HG02840 (cell line): ENCODE data around the gene MYO1E.

Experiments
- ATAC-seq: cut with Tn5 transposase; IDR thresholded peaks from one replicate; pipeline ENCODE4 v1.9.1; 2021; ENCODE audit warnings: mild to moderate bottlenecking, moderate library complexity, moderate number of reproducible peaks; ENCODE audit not compliant: unreplicated experiment, low FRiP score

Gene MYO1E

DNA sequence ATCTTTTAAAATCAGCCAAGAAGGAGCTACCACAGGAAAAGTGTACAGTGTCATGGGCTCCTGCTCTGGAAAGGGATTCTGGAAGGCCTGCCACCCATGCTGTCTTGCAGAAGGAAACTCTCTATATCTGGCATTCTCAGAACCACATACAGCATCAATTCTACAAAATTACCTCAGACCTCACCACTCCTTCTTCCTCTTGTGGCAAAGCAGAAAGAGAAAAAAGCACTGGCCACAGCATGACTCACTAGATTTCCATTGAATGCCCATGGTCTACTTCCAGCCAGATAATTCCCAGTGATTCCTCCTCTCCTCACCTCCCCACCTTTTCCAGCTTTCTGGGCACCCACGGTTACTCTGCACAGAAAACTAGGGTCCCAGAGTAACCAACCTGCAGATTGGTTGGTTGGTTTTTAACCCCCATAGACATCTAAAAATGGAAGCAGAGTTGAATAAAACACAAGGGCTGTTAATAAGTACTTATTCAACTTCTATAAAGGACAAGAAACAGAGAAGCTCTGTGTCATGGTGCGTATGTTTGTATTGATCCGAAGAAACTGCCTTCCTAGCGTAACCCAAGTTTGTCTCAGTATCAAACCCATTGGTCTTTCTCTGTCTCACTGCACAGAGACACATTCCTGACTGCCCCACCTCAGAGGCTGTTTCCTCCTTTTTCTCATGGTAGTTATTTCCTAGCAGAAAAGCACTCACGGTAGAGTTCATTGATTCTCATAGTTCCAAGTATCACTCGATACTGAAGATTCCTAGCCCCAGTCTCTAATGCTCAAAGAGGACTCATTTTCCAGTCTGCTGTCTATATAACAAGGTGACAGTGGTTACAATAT lies 98.3 kb downstream of the MYO1E start:
- ATAC-seq, result no peak

- no peak for ATAC-seq
Observed at GRCh38 chr15:59273234-59273633, 99.4 kb downstream of the MYO1E start.

DNA sequence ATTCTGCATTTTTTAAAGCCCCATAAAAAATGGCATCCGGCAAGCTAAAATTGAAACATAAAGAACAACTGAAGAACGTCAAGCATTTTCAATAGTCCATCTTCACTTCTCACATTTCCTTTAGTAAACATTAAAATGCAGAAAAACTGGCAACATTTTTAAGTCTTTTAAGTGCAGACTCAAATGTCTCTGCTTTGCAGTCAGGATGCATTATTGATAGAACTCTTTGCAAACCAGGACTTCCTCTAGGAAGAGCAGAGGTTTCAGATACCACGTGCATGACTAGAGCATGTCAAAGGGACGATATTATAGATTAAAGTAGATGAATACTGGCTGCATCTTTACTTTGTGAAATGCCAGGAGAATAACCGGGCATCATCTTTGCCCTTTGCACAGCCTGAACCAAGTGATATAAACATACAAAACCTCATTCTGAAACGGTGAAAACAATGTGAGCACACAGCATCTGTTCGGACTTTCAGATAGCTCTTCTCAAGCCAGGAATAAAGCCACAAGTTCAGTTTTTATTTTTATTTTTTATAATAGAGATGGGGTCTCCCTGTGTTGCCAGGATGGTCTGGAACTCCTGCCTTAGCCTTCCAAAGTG lies 101.0 kb downstream of the MYO1E start:
- ATAC-seq, result no peak

DNA sequence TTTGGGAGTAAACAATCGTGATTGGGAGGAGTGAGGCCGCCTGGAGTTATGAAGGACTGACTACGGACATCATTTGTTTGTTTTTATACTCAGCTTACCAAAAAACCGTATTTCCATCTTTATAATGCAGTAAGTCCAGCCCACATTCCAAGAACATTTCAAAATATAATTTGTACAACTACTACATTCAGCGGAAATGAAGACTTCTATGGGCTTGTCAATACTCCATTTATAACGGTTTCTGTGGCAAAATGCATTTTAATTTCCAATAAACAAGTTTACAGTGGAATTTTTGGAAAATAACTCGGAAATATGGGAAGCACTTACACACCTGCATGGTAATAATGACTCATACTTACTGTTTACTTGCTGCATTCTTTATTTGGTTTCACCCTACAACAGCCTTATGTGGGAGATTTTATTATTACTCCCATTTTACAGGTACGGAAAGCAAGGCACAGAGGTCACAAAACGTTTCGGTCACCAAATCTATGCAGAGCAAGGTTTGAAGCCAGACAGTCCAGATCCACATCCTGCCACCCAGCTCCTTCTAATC lies 103.7 kb downstream of the MYO1E start:
- no peak for ATAC-seq

GRCh38 chr15:59268168-59268851 lies 104.4 kb downstream of the MYO1E start:
- no peak for ATAC-seq

- ATAC-seq, result no peak
Observed at GRCh38 chr15:59266028-59266427, 106.6 kb downstream of the MYO1E start.

GRCh38 chr15:59262316-59262715 lies 110.4 kb downstream of the MYO1E start:
- no peak for ATAC-seq

GRCh38 chr15:59260090-59260489 lies 112.6 kb downstream of the MYO1E start:
- no peak for ATAC-seq

DNA sequence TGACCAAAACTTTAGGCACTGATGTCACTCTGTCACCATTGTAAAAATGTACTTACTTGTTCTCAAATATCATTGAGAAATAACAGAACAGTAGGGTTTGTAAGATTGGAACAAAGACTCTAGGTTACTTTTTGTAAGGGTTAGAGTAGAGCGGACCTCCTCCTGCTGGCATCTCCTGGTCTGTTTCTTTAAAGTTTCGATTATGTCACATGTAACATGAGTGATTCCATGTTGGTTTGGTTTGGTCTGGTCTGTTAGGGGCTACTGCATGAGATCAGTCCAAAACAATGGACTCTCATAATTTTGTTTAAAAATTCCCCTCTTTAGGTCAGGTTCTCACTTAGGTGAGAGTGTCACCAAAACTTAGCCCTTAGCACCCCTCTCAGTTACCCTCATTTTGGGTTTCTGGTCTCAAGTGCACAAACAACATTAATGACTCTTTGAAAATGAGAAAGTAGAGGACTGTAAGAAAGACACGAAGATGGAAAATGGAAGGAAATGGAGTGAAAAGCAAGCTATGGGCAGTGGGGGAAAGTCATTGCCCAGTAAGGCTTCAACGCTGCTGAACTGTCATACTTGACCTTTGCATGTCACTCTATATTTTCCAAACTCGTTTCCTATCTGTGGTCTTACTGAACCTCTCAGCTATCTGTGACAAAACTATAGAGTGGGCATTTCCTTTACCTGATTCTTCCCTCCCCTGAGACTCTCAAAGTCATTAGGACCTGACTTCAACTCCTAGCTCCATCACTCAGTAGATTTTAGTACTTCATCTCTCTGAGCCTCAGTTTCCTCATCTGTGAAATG lies 113.3 kb downstream of the MYO1E start:
- no peak for ATAC-seq

- ATAC-seq, result no peak
Observed at GRCh38 chr15:59258317-59258716, 114.4 kb downstream of the MYO1E start.

- ATAC-seq, result no peak
Observed at GRCh38 chr15:59257140-59257539, 115.5 kb downstream of the MYO1E start.

DNA sequence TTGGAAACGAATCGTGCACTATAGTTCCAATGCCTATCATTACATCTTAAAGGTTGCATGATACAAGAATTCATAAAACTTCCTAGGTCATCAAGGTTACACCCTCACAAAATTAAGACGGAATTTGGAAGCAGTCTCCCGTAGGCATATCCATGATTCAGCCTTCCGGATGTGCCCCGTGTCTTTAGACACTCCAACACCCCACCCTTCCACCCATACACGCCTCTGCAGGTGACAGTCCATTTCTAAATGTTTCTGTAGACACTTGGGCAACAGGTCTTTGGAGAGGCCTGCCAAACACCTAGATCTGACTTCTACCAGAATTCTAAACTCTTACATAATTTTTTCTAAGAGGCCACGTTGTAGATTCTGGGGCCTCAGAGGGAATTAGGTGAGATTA lies 116.2 kb downstream of the MYO1E start:
- no peak for ATAC-seq

GRCh38 chr15:59255680-59256336 lies 116.9 kb downstream of the MYO1E start:
- no peak for ATAC-seq

DNA sequence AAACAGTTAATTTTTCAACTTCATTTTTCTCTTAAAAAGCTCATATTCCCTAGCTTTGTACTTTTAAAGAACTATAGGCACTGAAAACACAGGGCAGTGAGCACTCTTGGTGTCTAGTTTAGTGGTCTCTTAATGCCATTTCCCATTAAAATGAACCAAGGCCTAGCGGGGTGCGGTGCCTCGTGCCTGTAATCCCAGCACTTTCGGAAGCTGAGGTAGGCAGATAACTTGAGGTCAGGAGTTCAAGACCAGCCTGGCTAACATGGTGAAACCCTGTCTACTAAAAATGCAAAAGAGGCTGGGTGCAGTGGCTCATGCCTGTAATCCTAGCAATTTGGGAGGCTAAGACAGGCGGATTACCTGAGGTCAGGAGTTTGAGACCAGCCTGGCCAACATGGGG lies 120.5 kb downstream of the MYO1E start:
- ATAC-seq, result no peak

- ATAC-seq, result peak; percentile 52
Observed at GRCh38 chr15:59251001-59251845, 121.4 kb downstream of the MYO1E start.

- ATAC-seq, result no peak
Observed at GRCh38 chr15:59250249-59250648, 122.4 kb downstream of the MYO1E start.

GRCh38 chr15:59249816-59250215 lies 122.9 kb downstream of the MYO1E start:
- no peak for ATAC-seq

DNA sequence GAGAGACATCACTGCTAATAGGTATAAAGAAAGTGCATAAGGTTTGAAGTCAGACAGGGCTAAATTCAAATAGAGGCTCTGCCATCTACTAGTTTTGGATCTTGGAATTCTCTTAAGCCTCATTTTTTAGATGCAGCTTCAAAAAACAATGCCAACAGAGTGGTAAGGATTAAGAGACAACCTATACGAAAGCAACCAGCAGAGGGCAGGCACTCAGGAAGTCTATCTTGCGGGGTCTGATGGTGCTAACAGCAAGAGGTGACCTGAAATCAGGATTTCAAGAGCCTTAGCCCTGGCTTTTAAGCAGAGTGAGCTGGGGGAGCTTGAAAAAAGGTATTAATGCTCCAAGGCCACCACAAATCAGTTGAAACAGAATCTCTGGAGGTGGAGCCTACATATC lies 125.3 kb downstream of the MYO1E start:
- ATAC-seq, result no peak

DNA sequence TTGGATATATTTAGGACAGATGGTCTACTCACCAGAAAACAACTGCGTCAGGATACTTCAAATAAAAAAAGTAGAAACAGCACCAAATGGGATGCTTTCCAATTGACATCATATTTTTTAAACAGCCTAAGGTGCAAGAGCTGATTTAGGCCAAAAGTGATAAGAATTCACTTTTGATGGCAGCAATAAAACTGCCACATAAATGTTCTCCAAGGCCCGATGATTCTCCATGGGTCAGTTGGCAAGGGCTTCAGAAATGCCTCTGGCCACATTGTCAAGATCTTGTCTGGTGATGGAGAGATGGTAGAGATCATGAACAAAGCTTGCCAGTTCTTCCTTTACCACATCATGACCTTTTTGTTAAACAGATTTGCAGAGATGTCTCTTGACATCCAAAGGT lies 127.1 kb downstream of the MYO1E start:
- ATAC-seq, result no peak
